Stimulated activated CD4-positive, alpha-beta T cell treated with anti-CD3 and anti-CD28 coated beads, Interleukin-12 subunit alpha, Interleukin-12 subunit beta, amount 100 ng/mL, for 4 hours (primary cell): ENCODE data around the gene KCNMA1.

Experiments used
- DNase-seq: peaks from one replicate; pipeline ENCODE4 v3.0.0-alpha.2; 2020

KCNMA1 gene

DNA sequence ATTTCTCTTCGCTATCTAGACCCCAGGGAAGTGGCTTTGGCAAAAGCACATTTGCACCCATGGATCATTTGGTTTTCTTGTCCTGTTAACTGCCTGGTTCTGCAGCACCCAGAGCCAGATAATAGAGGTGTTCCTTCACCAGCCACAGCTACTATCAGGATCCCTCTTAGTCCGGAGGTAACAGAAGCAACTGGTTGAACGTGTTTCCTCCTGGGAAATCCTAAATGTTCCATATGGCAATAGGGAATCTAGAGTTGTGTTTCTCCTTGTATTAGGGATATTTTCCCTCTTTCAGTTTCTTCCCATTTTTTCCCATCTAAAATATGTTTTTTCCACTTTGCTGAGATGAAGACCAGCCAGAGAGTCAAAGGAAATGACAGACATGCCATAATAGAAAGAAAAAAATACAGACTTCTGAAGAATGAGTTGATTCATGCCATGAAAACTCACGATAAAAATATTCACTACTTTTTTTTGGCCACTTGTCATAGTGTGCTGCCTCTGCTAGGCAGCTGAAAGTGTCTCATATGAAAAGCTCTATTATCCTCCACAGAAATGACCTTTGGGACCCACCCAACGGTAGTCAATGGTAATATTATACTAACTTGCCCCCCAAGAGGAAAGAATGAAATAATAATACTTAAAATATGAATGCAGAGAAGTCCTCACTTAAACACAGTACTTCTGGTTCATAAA is 472.8 kb downstream of the KCNMA1 start:
- DNase-seq = no peak

DNA sequence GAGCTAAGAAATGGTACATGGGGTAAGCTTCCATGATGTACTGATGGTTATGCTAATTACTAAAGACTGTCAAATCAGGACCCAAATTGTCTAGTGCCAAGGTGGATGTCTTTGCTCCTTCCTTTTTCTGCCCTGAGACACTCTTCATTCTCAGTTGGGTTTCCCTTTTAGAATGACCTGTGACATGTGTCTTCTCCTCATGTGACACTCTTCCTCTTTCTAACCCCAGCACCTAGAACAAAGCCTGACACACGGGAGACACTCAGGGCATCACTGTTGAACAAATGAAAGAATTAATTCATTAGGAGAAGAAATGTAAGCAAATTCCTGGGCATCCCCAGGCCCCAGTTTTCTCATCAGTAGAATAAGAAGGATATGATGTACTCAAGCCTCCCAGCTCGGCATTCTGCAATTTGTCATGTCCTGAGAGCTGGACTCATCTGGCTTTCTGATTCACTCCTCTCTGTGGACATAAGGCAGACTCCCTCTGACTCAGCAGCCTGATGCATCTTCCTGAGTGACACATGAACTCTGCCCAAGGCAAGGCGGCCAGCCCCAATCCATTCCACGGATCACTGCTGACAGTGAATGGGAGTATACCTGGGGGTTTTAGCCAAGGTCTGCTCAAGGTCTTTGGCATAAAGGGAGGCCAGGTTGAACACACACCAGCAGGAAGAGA is 473.8 kb downstream of the KCNMA1 start:
- no peak for DNase-seq

DNA sequence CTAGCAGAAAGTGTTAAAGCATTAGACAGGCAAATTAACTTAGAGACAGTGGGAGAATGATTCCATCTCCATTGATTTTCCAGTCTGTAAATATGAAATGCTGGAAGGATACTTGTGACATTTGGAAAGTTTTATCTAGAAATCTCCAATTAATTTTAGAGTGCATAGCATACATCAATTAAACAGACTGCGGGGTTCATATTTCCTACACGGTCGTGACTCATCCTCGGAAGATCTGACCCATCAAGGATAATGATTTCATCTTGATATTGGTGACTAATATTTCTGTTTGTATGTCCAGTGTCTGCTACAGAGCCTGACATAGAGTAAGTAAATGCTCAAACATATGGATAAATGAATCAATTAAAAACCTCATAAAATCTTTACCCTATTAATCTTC is 474.9 kb downstream of the KCNMA1 start:
- no peak for DNase-seq

DNA sequence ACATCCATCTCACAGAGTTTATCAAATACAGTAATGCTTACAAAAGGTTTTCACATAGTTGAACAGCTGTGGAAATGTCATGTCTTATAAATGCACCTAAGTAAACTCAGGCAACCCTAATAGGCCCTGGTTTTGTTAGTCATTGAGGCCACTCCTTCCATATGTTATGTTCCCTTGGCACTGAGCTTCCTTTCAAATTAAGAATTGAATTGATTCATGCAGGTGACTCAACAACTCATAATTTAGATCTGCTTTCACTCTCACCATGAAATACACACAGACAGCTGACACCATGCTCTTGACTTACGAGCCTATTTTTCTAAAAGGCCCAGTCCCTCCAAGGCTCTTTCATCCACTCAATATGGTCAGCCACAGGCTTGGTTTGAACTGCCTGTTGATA is 476.9 kb downstream of the KCNMA1 start:
- no peak for DNase-seq

DNA sequence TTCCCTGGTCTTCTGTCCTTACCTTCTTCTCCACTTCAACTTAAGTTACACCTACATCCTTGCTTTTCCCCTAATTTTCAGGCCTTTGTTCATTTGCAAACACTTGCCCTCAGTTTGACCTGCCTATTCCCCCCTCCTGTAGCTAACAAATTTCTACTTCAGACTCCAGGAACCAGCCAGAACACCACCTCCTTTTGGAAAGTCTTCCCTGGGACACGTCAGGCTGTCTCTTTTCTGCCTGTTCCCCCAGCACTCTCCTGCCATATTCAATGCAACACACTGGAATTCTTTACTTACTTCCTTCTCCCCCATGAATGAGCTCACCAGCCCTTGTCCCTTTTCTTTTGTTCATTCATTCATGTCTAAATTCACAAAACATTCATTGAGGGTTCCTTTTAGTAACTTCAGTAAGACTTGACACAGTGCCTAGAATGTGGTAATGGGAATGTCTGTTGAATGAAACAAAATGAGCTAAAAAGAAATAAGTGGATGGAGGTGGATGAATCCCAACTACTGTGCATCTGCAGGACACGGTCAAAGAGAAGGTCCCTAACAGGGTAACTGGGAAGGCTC is 478.0 kb downstream of the KCNMA1 start:
- no peak for DNase-seq

DNA sequence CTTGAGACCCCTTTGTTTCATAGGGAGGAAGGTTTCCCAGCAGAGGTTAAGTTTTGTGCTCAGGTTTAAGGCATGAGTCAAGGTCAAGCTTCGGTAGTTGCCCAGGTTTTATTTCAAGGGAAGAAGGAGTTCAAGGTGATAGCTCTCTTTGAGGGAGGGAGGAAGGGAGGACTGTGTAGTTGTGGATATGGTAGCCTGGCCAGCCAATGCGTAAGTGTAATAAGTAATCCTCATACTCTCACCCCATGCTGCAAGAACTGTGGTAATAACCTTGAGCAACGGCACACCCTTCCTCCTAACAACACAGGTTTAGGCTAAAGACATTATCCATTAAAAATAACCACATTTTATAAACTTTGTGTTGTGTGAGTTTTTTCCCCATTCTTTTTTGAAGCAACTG is 478.9 kb downstream of the KCNMA1 start:
- DNase-seq = no peak

DNA sequence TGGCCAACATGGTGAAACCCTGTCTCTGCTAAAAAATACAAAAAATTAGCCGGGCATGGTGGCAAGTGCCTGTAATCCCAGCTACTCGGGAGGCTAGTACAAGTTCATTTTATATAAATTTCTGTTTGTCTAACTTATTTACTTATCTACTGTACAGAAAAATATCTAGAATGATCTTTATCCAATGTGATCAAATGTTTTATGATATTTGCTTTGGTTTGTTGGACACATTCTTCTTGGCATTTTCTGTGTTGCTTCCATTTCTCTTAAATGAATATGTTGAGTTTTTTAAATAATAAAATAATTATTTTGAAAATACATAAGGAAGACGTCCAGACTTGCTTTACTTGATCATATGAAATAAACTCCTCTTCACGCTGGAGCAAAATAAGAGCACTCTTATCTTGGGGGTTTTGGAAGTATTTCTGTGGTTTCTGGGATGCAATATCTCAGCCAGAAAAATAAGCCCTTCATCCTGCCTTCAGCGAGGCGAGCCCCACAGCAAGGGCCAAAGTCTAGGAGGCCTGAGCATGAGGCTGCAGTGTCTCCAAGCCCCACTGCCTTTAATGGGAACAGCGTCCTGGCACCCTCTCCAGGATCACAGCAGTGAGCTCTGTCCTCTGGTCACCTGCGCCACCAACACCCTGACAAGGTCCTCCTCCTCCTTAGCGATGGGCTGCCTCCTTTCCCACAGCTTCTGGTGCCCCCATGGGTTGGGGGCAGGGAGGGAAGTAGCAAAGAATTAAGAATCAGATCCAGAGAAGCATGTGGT is 480.2 kb downstream of the KCNMA1 start:
- no peak for DNase-seq

DNA sequence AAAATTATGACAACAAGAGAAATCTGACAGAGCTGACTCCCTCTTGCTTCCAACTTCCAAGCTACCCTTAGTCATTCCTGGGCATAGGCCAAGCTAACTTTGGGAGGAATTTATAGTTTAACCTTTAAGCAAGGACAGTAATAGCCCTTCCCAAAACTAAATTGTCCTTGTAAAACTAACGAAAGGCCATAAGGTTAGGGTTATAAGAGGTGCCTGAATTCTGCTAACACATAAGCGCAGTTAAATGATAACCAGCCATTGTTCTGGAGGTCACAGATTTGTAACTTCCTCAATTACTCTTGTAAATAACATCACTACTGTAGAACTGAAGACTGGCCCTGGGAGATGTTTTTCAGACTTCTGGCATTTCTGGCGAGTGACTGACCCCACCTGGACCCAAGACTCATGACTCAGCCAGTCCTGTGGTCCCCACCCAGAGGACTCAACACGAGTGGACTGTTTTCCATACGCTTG is 481.2 kb downstream of the KCNMA1 start:
- DNase-seq = no peak

DNA sequence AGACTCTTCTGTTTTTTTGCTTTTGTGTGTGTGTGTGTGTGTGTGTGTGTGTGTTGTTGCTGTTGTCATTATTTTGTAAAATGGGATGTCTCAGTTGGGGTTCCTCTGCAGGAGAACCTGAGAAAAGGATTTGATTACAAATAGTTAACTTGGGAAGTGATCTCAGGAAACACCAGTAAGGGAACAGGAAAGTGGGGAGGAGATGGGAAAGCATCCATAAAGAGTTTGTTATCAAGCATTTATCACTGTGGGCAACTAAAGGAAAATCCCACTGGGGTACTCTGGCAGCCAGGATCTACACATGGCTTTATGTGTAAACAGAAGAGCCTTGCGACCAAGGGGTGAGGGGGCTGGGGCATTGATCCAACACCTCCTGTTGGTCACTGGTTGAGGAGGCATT is 485.4 kb downstream of the KCNMA1 start:
- no peak for DNase-seq

DNA sequence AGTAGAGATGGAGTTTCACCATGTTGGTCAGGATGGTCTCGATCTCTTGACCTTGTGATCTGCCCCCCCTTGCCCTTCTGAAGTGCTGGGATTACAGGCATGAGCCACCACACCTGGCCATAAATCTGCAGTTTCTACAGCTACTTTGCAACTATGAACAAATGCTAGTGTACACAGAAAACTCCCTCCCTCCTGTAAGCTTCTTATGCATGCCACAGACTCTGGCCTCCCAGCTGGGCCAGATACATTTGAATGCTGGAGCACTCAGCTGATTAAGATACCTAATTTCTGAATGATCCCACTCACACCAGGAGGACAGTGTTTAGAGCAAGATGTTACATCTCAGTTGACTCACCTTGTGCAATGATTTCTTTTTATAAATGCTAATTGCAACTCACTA is 486.2 kb downstream of the KCNMA1 start:
- no peak for DNase-seq

DNA sequence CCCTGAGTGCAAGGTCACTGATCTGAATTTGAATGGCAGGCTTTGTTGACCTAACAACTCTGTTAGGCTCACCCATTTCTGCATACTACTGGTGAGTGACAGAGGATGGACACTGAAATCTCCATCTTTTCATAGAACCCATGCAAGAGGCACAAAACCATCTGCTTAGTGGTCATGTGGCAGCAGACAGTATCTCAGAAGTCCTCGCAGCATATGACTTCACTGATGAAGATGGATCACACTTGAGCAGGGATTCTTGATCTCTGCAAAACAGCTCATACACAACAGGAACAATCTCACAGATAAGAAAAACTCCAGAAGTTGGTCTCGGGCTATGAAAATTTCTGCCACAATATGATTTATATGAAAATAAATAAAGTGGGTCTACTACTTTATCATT is 487.9 kb downstream of the KCNMA1 start:
- DNase-seq = no peak

DNA sequence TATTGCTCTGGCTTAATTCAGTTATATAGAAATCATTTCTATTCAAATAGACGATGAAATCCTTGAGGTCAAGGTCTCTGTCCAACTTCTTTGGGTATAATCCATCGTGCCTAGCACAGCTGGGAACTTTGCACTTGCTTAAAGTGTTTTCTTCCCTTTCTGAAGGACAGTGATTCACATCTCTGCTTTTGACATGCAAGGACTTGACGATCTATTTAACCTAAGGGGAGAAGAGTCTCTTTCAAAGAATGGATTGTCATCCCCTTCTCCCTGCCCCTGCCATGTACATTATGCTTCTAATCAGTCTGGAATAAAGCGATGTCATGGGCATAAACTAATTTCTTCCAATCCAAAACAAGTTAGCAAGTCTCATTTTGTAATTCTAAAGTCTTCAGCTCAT is 488.6 kb downstream of the KCNMA1 start:
- no peak for DNase-seq

DNA sequence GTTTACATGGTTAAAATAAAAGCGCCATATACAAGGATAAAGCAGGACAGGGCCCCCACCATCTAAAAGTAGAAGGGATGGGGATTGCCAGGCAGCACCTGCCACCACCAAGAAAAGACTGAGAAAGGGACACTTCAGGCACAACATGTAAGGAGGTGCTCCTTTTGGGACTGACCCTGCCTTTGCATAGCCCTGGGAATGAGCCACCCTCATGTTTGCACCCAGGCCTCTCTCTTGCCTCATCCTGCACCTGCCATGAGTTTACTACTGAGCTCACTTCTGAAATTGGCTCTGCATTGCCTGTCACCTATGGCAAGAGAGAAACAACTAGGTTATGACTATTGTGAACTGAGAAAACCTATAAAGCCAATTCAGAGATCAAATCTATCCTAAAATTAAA is 489.7 kb downstream of the KCNMA1 start:
- no peak for DNase-seq

DNA sequence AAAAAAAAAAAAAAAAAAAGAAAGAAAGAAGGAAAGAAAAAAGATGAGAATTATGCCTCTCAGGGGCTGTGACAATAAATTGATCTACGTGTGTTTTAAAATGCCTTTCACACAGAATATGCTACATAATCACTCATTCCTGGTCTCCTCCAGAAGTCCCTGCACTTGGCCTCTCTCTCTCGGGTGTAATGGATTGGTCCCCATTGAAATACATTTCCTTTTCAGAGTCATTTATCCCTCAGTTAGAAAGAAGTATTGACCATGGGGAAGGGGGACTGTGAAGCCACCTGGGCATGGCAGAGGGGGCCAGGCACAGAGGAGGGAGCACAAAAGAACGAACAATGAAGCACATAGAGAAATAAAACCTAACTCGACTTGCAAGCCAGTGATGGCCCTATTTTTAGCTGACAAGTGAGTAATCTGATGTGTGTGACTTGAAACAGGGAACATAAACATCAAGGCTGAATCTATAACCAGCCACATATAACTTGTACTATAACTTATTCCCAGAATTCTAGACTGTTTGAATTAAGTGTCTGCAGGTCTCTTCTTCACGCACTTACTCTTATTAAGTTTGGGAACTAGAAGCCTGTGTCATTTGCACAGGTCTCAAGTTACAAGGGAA is 490.8 kb downstream of the KCNMA1 start:
- DNase-seq = no peak

DNA sequence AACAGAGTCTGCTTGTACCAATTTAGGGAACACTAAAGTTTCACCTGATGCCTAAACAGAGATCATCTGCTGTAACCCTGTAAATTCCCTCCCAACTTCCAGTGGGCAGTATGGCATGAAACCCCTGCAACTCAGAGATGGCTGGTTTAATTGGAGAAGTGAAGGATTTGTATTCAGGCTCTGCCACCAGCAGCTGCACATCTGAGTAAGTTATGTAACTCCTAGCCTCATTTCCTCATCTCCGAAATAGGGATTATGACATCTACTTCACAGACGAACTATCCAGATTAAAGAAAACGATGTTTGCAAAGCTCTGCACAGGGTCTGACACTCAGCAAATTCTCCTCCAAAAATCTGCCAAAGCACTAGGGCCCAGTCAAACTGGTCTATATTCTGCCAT is 493.0 kb downstream of the KCNMA1 start:
- no peak for DNase-seq

DNA sequence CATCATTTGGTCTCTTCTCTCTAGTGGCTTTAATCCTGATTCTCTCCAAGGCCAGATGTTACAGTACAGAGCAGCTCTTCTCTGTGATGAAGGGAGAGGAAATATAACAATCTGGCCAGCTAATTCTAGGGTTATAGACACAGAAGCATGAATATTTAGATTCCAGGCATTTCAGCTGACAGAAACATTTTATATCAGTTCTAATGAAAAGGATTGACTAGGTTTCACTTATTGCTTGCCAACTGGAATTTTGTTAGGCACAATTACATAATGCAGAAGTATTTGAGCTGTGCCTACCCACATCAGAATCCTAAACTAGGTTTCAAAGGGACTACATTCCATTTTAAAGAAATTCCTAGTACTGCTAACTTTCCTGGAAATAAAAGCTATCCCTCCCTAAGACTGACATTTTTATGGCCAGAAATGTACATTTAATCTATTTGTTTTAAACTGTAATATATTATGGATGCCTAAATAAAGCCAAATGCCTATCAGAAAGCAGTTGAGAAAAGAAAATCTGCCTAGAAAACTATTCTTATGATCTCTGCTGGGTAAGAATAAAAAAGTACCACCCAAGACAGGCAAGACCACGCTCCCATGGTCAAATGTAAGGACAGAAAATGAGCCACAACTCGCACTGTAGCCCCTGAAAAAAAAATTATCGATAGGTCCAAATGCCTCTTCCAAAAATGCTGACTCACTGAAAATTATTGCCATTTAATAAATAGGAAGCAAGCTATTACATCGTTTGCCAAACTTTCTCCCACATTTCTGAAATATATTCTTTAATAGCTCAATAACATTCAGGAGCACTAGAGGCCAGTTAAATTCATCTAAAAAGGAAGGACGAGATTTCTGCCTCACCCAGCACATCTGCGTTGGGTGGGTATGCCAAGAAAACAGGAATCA is 498.1 kb downstream of the KCNMA1 start:
- DNase-seq = no peak

DNA sequence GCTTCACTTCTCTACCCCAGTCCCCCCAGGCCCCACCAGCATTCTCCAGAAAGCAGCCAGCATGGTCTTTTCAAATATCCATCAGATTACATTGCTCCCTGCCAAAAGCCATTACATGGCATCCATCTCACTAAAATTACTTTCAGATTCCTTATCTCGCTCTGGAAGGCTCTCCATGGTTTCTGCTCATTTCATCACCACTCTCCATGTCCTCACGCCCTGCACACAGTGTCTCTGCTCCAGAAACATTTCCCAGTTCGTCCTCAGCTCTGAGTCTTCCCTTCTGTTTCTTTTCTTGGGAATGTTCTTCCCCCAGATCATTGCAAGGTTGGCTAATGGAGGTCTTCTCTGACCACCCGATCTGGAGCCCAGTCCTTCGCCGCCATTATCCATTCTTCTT is 499.1 kb downstream of the KCNMA1 start:
- DNase-seq = no peak

DNA sequence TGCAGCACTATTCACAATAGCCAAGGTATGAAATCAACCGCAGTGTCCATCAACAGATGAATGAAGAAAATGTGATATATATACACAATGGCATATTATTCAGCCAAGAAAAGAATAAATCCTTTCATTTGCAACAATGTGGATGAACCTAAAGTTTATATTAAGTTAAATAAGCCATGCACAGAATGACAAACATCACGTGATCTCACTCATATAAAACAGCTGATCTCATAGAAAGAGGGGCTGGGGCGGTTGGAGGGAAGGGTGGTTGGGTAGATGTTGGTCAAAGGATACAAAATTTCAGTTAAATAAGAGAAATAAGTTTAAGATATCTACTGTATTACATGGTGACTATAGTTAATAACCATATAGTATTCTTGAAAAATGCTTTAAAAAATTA is 502.1 kb downstream of the KCNMA1 start:
- no peak for DNase-seq

DNA sequence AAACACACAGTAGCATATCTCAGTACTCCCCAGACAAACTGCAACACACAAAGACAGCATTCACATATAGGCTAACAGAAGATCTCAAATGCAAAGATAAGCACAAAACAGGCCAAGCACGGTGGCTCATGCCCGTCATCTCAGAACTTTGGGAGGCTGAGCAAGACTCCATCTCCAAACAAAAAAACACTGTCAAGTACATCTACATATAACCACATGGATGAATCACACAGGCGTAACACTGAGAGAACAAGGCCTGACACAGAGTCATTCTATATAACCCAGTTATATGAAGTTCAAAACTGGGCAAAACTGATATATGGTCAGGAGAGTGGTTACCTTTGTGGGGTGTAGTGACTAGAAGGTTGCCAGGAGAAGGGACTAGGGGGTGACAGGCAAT is 506.4 kb downstream of the KCNMA1 start:
- DNase-seq = no peak

DNA sequence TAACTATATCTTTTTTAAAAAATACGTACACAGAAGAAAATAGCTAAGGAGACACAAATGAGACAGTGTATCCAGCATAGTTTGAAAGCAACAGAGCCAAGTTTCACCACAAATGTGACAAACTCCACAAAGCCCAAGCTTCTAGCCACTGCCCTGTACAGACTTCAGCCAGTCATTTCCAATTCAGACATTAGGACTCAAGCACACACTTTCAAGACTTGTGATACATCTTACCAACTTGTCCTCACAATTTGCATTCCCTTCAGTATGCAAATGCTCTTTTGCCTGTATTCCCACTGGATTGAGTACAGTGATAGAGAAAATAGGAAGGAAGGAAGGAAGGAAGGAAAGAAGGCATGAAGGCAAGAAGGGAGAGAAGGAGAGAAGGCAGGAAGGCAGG is 510.4 kb downstream of the KCNMA1 start:
- no peak for DNase-seq

DNA sequence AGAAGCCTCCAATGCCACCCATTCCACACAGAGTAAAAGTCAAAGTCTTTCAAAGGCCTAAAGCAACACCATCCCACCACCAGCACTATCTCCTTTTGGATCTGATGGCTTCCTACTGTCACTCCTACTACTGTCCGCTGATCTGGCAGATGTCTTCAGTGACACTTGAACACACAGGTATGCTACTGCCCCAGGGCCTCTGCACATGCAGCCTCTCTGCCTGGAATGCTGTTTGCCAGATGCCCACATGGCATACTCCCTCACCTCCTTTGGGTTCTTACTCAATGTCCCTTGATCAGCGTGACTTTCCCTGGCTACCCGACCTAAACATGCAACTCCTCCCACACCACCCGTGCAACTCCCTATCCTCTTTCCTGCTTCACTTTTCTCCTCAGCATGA is 512.4 kb downstream of the KCNMA1 start:
- no peak for DNase-seq

DNA sequence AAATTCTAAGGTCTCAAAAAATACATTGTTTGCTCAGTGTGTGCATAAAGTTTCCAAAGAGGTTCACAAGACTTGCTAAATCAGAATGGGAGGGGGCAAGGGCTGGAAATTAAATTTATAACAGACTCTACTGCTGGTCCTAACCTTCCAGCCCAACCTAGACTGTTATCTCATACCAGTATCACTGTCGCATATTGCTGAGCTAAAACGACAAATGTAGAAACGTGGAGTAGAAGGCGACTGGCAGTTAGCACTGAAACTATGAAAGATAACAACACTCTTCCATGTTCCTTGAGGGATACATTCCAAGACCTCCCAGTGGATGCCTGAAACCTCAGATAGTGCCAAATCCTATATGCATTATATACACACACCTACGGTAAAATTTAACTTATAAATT is 514.3 kb downstream of the KCNMA1 start:
- no peak for DNase-seq
